DND-41 (cell line): ENCODE results near the gene OR2AK2.

Experiments
- ATAC-seq: fragments of 200-7000 bp; cut with Tn5 transposase; 3 replicates; pipeline ENCODE4 v1.9.1; 2021; ENCODE audit warnings: low read depth; ENCODE audit not compliant: insufficient read depth
- DNase-seq: peaks from one replicate; pipeline ENCODE4 v3.0.0-alpha.2; 2020
- H2AFZ ChIP-seq: 2 replicates; pipeline ENCODE4 v1.6.0; 2012; ENCODE audit warnings: low read depth, low read length
- H3K27ac ChIP-seq: 2 replicates; pipeline ENCODE4 v1.5.1; 2012; ENCODE audit warnings: low read length, inconsistent platforms
- H3K27me3 ChIP-seq: fragments of 200-600 bp; sonication (generic); 2 replicates; pipeline ENCODE4 v1.6.0; 2012; ENCODE audit warnings: low read length, mild to moderate bottlenecking, inconsistent platforms; ENCODE audit not compliant: insufficient read depth, poor library complexity
- H3K36me3 ChIP-seq: 2 replicates; pipeline ENCODE4 v1.5.1; 2012; ENCODE audit warnings: low read length, inconsistent platforms; ENCODE audit not compliant: insufficient read depth
- H3K4me1 ChIP-seq: 2 replicates; pipeline ENCODE4 v1.5.1; 2012; ENCODE audit warnings: mild to moderate bottlenecking, low read length; ENCODE audit not compliant: insufficient read depth
- H3K4me2 ChIP-seq: 2 replicates; pipeline ENCODE4 v1.6.0; 2012; ENCODE audit warnings: mild to moderate bottlenecking, moderate library complexity, low read length, inconsistent platforms; ENCODE audit not compliant: insufficient read depth
- H3K4me3 ChIP-seq, 2 experiments: fragments of 200-600 bp in 1 of 2; shearing (Covaris generic) in 1 of 2; 2 replicates each; pipeline ENCODE4 v1.5.1; 2012 to 2016; ENCODE audit warnings: inconsistent platforms in 2 of 2, low read length in 2 of 2, mild to moderate bottlenecking in 2 of 2, low read depth in 1 of 2, moderate library complexity in 1 of 2
- H3K79me2 ChIP-seq: 2 replicates; pipeline ENCODE4 v1.6.0; 2012; ENCODE audit warnings: low read length, inconsistent platforms; ENCODE audit not compliant: insufficient read depth
- H3K9ac ChIP-seq: 2 replicates; pipeline ENCODE4 v1.6.0; 2012; ENCODE audit warnings: low read depth, mild to moderate bottlenecking, inconsistent platforms, low read length, moderate library complexity
- H3K9me3 ChIP-seq: 2 replicates; pipeline ENCODE4 v1.5.1; 2012; ENCODE audit warnings: low read length, moderate library complexity, mild to moderate bottlenecking, inconsistent platforms; ENCODE audit not compliant: insufficient read depth, severe bottlenecking
- H4K20me1 ChIP-seq: 2 replicates; pipeline ENCODE4 v1.6.0; 2012; ENCODE audit warnings: low read length; ENCODE audit not compliant: insufficient read depth
- EZH2 ChIP-seq: IDR thresholded peaks from 3 replicates; pipeline ENCODE4 v1.6.1; 2012; ENCODE audit warnings: borderline replicate concordance, low read depth, mild to moderate bottlenecking, moderate library complexity, low read length, inconsistent platforms; ENCODE audit not compliant: severe bottlenecking
- TF ChIP-seq, protein P1 (sequence below): IDR thresholded peaks from 2 replicates; pipeline ENCODE4 v1.5.1; 2012; ENCODE audit warnings: borderline replicate concordance, low read length, moderate library complexity, mild to moderate bottlenecking; ENCODE audit not compliant: poor library complexity, severe bottlenecking; ENCODE audit errors: extremely low read depth

The OR2AK2 gene

DNA sequence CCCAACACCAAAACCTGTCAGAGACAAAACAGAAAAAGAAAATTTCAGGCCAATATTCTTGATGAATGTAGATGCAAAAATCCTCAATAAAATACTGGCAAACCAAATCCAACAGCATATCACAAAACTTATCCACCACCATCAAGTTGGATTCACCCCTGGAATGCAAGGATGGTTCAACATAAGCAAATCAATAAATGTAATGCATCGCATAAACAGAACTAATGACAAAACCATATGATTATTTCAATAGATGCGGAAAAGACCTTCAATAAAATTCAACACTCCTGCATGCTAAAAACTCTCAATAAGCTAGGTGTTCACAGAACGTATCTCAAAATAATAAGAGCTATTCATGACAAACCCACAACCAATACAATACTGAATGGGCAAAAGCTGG is 44.6 kb downstream of the OR2AK2 start:
- Histone ChIP-seq H3K27me3 (no peaks in the 10 kb centered on the region), H3K4me2 (no peak overlapping the region), H3K27ac (no peak overlapping the region), H3K4me3 (no peak overlapping the region), H4K20me1 (no peaks in the 10 kb centered on the region), H3K9ac (no peak overlapping the region), H3K36me3 (no peaks in the 10 kb centered on the region), H3K4me1 (no peaks in the 10 kb centered on the region), H2AFZ (no peak overlapping the region), H3K9me3 (no peaks in the 10 kb centered on the region), H3K79me2 (no peaks in the 10 kb centered on the region)
- TF ChIP-seq, protein P1, sequence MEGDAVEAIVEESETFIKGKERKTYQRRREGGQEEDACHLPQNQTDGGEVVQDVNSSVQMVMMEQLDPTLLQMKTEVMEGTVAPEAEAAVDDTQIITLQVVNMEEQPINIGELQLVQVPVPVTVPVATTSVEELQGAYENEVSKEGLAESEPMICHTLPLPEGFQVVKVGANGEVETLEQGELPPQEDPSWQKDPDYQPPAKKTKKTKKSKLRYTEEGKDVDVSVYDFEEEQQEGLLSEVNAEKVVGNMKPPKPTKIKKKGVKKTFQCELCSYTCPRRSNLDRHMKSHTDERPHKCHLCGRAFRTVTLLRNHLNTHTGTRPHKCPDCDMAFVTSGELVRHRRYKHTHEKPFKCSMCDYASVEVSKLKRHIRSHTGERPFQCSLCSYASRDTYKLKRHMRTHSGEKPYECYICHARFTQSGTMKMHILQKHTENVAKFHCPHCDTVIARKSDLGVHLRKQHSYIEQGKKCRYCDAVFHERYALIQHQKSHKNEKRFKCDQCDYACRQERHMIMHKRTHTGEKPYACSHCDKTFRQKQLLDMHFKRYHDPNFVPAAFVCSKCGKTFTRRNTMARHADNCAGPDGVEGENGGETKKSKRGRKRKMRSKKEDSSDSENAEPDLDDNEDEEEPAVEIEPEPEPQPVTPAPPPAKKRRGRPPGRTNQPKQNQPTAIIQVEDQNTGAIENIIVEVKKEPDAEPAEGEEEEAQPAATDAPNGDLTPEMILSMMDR = no peak
- no peak for TF ChIP-seq EZH2
- ATAC-seq (no peak), DNase-seq (no peak)

DNA sequence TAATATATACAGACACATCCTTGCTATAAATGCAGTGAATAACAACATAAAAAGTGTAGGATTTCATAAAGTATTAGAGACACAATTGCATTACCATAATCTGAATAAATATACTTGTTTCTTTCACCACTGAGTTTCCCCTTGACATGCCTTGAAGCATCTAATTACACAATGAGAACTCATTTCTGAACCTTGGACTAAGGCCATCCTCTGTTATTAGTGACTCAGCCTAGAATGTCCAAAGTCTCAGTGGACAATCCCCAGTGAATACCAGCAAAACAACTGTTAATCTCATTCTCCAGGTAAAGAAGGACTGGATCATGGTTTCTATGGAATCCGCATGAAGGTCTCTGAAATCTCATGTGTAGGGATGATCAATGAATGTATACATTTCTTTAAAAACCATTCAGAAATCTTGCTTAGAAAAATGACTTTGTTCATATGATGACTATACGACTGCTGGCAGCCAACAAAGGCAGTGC is 48.2 kb downstream of the OR2AK2 start, which contains the start of gene OR2L5:
Gene OR2L5 (plus strand): TSS at position 432 of the 482 bp plus-strand sequence. CDS start 8,288 bp downstream, outside the sequence.
- H3K36me3 ChIP-seq = no peaks in the 10 kb centered on the region
- TF ChIP-seq, protein P1 = no peak
- TF ChIP-seq EZH2 = no peak
- no peak within 1 kb of the TSS for H3K9ac ChIP-seq
- ATAC-seq (no peak), DNase-seq (no peak)
- no peak within 1 kb of the TSS for H2AFZ ChIP-seq
- H4K20me1 ChIP-seq = no peaks in the 10 kb centered on the region
- no peak within 1 kb of the TSS for H3K4me2 ChIP-seq
- H3K79me2 ChIP-seq = no peaks in the 10 kb centered on the region
- H3K4me1 ChIP-seq = no peaks in the 10 kb centered on the region
- H3K27me3 ChIP-seq = no peaks in the 10 kb centered on the region
- H3K27ac ChIP-seq = no peak within 1 kb of the TSS
- no peak within 1 kb of the TSS for H3K4me3 ChIP-seq
- H3K9me3 ChIP-seq = no peaks in the 10 kb centered on the region

DNA sequence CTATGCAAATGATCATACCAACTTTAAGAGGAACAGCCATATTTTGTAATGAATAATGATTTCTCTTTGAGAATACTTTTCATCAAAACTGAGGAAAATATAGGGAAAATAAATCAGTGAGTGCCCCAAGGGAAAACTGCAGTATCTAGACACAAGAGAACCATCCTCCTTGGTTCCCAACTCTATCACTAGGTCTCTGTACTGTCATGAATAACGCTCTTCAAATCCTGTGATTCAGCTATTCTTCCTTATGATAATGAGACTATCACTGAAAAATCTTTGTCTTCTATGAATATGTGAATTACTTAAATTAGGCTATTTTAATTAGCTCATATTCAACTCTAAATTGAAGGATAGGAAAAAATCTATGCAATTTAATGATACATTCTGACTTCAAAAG is 50.8 kb downstream of the OR2AK2 start:
- Histone ChIP-seq H2AFZ (no peak overlapping the region), H3K4me1 (no peaks in the 10 kb centered on the region), H3K9me3 (no peaks in the 10 kb centered on the region), H3K27me3 (no peaks in the 10 kb centered on the region), H3K79me2 (no peaks in the 10 kb centered on the region), H3K9ac (no peak overlapping the region), H3K4me3 (no peak overlapping the region), H4K20me1 (no peaks in the 10 kb centered on the region), H3K36me3 (no peaks in the 10 kb centered on the region), H3K27ac (no peak overlapping the region), H3K4me2 (no peak overlapping the region)
- DNase-seq (no peak), ATAC-seq (no peak)
- TF ChIP-seq, protein P1 = no peak
- no peak for TF ChIP-seq EZH2
